Suprapubic skin (tissue), 4 donors: ENCODE measurements around the gene CYP4F12. TPM values are rescaled to one million over a fixed set of nuclear protein-coding genes. Genes with fewer than 3 reads are reported as not detected.
A peak's percentile ranks its signal among the peaks of the same experiment; 100 is the strongest.

Experiments used
- DNase-seq, 2 donors: peaks; one replicate each; pipeline ENCODE4 v3.0.0-alpha.2; 2019; ENCODE audit warnings: low spot score in 2 of 2
- H3K27ac ChIP-seq: fragments of 200-600 bp; sonication (generic); one replicate; pipeline ENCODE4 v1.5.1; 2019
- H3K27me3 ChIP-seq: fragments of 200-600 bp; sonication (generic); one replicate; pipeline ENCODE4 v1.5.1; 2019
- H3K36me3 ChIP-seq: fragments of 200-600 bp; sonication (generic); one replicate; pipeline ENCODE4 v1.5.1; 2019
- H3K4me1 ChIP-seq: fragments of 200-600 bp; sonication (generic); one replicate; pipeline ENCODE4 v1.5.1; 2019
- H3K4me3 ChIP-seq: fragments of 200-600 bp; sonication (generic); one replicate; pipeline ENCODE4 v1.5.1; 2019; ENCODE audit warnings: mild to moderate bottlenecking
- H3K9me3 ChIP-seq: fragments of 200-600 bp; sonication (generic); one replicate; pipeline ENCODE4 v1.5.1; 2019
- EP300 ChIP-seq: sonication (generic); formaldehyde crosslinking; IDR thresholded peaks from one replicate; pipeline ENCODE4 v1.6.1; 2017; ENCODE audit warnings: antibody characterized with exemption
- POLR2A ChIP-seq, 2 donors: fragments of 450-650 bp; IDR thresholded peaks; one replicate each; pipeline ENCODE4 v1.6.1; 2017; ENCODE audit warnings: antibody characterized with exemption in 2 of 2, mild to moderate bottlenecking in 2 of 2, moderate library complexity in 2 of 2
- POLR2AphosphoS5 ChIP-seq, 3 donors: sonication (generic); formaldehyde crosslinking; IDR thresholded peaks; one replicate each; pipeline ENCODE4 v1.6.1; 2017; ENCODE audit warnings: antibody characterized with exemption in 3 of 3
- WGBS: methylation state at CpG from one replicate; pipeline ENCODE4 v1.1.5; 2018; 5-methylcytosine and 5-hydroxymethylcytosine counted together
- total RNA-seq, 4 donors: library from RNA; depleted of rRNA; stranded (reverse); fragments of >200 nt; gene quantifications; one replicate each; pipeline ENCODE4 v1.1.0, GENCODE V29; 2016
- TF ChIP-seq, protein P1 (sequence below), 2 donors: fragments of 200-600 bp in 1 of 2; fragments of 450-650 bp in 1 of 2; sonication (generic) in 1 of 2; IDR thresholded peaks; one replicate each; pipeline ENCODE4 v1.5.1; 2016 to 2019; ENCODE audit warnings: antibody characterized with exemption in 2 of 2, mild to moderate bottlenecking in 1 of 2, moderate library complexity in 1 of 2

CYP4F12 gene
- total RNA-seq, 4 donors from 2014 or later = 63.3 to 233 (median 84.3) TPM

DNA sequence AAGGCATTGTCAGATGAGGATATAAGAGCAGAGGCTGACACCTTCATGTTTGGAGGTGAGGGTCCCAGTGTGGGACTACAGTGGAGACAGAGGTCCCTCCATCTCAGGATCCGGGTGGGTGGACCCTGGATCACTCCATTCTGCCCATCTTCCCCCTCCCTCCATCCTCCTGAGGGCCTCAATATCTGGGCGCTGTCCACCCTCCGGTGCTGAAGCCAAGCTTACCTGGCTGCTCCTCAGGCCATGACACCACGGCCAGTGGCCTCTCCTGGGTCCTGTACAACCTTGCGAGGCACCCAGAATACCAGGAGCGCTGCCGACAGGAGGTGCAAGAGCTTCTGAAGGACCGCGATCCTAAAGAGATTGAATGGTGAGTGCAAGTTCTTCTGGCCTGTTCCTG lies 11.9 kb downstream of the CYP4F12 start:
- peaks cover 3% of the 10 kb centered on the region for H3K27me3 ChIP-seq
- TF ChIP-seq POLR2AphosphoS5 (IDR thresholded peaks at IDR 0.05) (no peak), EP300 (no peak), POLR2A (IDR thresholded peaks at IDR 0.05) (no peak)
- TF ChIP-seq, protein P1, sequence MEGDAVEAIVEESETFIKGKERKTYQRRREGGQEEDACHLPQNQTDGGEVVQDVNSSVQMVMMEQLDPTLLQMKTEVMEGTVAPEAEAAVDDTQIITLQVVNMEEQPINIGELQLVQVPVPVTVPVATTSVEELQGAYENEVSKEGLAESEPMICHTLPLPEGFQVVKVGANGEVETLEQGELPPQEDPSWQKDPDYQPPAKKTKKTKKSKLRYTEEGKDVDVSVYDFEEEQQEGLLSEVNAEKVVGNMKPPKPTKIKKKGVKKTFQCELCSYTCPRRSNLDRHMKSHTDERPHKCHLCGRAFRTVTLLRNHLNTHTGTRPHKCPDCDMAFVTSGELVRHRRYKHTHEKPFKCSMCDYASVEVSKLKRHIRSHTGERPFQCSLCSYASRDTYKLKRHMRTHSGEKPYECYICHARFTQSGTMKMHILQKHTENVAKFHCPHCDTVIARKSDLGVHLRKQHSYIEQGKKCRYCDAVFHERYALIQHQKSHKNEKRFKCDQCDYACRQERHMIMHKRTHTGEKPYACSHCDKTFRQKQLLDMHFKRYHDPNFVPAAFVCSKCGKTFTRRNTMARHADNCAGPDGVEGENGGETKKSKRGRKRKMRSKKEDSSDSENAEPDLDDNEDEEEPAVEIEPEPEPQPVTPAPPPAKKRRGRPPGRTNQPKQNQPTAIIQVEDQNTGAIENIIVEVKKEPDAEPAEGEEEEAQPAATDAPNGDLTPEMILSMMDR (IDR thresholded peaks at IDR 0.05) = no peak
- no peaks in the 10 kb centered on the region for H3K4me1 ChIP-seq
- no peak for DNase-seq
- H3K9me3 ChIP-seq = no peaks in the 10 kb centered on the region
- H3K4me3 ChIP-seq = no peak overlapping the region
- no peak overlapping the region for H3K27ac ChIP-seq
- peaks cover 57% of the 10 kb centered on the region for H3K36me3 ChIP-seq
- 57% methylated on average over 9 of the region's 9 CpGs for WGBS

- TF ChIP-seq POLR2A (IDR thresholded peaks at IDR 0.05) = no peak
- TF ChIP-seq POLR2AphosphoS5 (IDR thresholded peaks at IDR 0.05) = no peak
- no peak for TF ChIP-seq EP300
- TF ChIP-seq, protein P1 (IDR thresholded peaks at IDR 0.05) = no peak
- WGBS = 76% methylated on average over 13 of the region's 19 CpGs
Observed at GRCh38 chr19:15696654-15697194, 23.8 kb downstream of the CYP4F12 start.

GRCh38 chr19:15701757-15702533 lies 29.1 kb downstream of the CYP4F12 start:
- H3K36me3 ChIP-seq = peaks cover 8% of the 10 kb centered on the region
- peak overlapping the region; percentile 10 for H3K4me3 ChIP-seq
- no peaks in the 10 kb centered on the region for H3K9me3 ChIP-seq
- H3K27ac ChIP-seq = peak overlapping the region; percentile 60
- DNase-seq = no peak
- H3K4me1 ChIP-seq = peaks cover 27% of the 10 kb centered on the region
- 55% methylated on average over 4 of the region's 4 CpGs for WGBS
- H3K27me3 ChIP-seq = no peaks in the 10 kb centered on the region
- TF ChIP-seq POLR2AphosphoS5 (IDR thresholded peaks at IDR 0.05) = no peak
- no peak for TF ChIP-seq POLR2A (IDR thresholded peaks at IDR 0.05)
- TF ChIP-seq, protein P1 (IDR thresholded peaks at IDR 0.05) = no peak
- TF ChIP-seq EP300 = no peak

More at GRCh38 chr19:15696654-15697194, 23.8 kb downstream of the CYP4F12 start:
- DNase-seq = no peak
- peaks cover 6% of the 10 kb centered on the region for H3K4me1 ChIP-seq
- no peak overlapping the region for H3K27ac ChIP-seq
- H3K27me3 ChIP-seq = no peaks in the 10 kb centered on the region
- H3K4me3 ChIP-seq = no peak overlapping the region
- peaks cover 18% of the 10 kb centered on the region for H3K36me3 ChIP-seq
- H3K9me3 ChIP-seq = no peaks in the 10 kb centered on the region

GRCh38 chr19:15702534-15702930 lies 29.6 kb downstream of the CYP4F12 start:
- H3K4me3 ChIP-seq = peak overlapping the region; percentile 10
- H3K27me3 ChIP-seq = no peaks in the 10 kb centered on the region
- DNase-seq = peak; percentile 90
- H3K9me3 ChIP-seq = no peaks in the 10 kb centered on the region
- H3K36me3 ChIP-seq = peaks cover 5% of the 10 kb centered on the region
- H3K27ac ChIP-seq = peak overlapping the region; percentile 60
- no peak for TF ChIP-seq POLR2AphosphoS5 (IDR thresholded peaks at IDR 0.05)
- 0% methylated on average over 3 of the region's 7 CpGs for WGBS
- H3K4me1 ChIP-seq = peaks cover 27% of the 10 kb centered on the region

DNA sequence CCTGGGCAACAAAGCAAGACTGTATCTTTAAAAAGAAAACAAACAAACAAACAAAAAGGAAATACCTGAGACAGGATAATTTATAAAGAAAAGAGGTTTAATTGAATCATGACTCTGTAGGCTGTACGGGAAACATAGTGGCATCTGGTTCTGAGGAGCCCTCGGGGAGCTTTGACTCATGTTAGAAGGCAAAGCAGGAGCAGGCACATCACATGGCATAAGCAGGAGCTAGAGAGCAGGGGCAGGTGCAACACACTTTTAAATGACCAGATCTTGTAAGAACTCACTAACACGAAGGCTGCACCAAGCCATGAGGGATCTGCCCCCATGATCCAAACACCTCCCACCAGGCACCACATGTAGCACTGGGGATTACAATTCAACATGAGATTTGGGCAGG lies 41.8 kb downstream of the CYP4F12 start:
- Histone ChIP-seq H3K36me3 (no peaks in the 10 kb centered on the region), H3K27me3 (peaks cover 12% of the 10 kb centered on the region), H3K9me3 (no peaks in the 10 kb centered on the region), H3K4me3 (no peak overlapping the region), H3K27ac (no peak overlapping the region), H3K4me1 (no peaks in the 10 kb centered on the region)
- DNase-seq = no peak
- 53% methylated on average over 3 of the region's 3 CpGs for WGBS
- TF ChIP-seq POLR2A (IDR thresholded peaks at IDR 0.05) = no peak

GRCh38 chr19:15715642-15716041 lies 42.8 kb downstream of the CYP4F12 start:
- Histone ChIP-seq H3K36me3 (no peaks in the 10 kb centered on the region), H3K27me3 (peaks cover 22% of the 10 kb centered on the region), H3K27ac (no peak overlapping the region), H3K4me3 (no peak overlapping the region), H3K4me1 (no peaks in the 10 kb centered on the region), H3K9me3 (no peaks in the 10 kb centered on the region)
- DNase-seq = no peak
- WGBS = 71% methylated on average over 1 of the region's 1 CpG
- TF ChIP-seq, protein P1 (IDR thresholded peaks at IDR 0.05) = no peak
- TF ChIP-seq POLR2AphosphoS5 (IDR thresholded peaks at IDR 0.05) (no peak), POLR2A (IDR thresholded peaks at IDR 0.05) (no peak), EP300 (no peak)
